Astrocyte of the spinal cord (primary cell): ENCODE data around the gene CGB2.
A peak's percentile ranks its signal among the peaks of the same experiment; 100 is the strongest.
"Not testable (repeated sequence)": the region's sequence is repeated elsewhere in the genome, so short reads cannot be mapped to it uniquely, and the experiment has no call there.

ENCODE experiments used
- DNase-seq: peaks from one replicate; pipeline ENCODE4 v3.0.0; 2011; ENCODE audit warnings: low read depth, low spot score
- H3K4me3 ChIP-seq: 2 replicates; pipeline ENCODE4 v1.5.1; 2011; ENCODE audit warnings: low read depth, mild to moderate bottlenecking, low read length, moderate library complexity
- CTCF ChIP-seq: IDR thresholded peaks from 2 replicates; pipeline ENCODE4 v1.5.1; 2012; ENCODE audit warnings: low read depth, mild to moderate bottlenecking, low read length, inconsistent platforms
- in situ Hi-C: cut with HindIII; loops from 2 replicates; pipeline ENCODE4 v1.10.0; 2017; ENCODE audit warnings: low sequenced_read_pairs

Gene CGB2

GRCh38 chr19:49016067-49016839, 15.4 kb upstream of the CGB2 start:
- no peak for DNase-seq
- no peak overlapping the region for H3K4me3 ChIP-seq
- in situ Hi-C loops, result no loop called here
- TF ChIP-seq CTCF, result no peak

- H3K4me3 ChIP-seq, result peak within 1 kb of the TSS; percentile 24
- no peak for DNase-seq
- no peak for TF ChIP-seq CTCF
- in situ Hi-C loops, result no loop called here
Observed at GRCh38 chr19:49017041-49017665, 14.5 kb upstream of the CGB2 start, which contains the start of gene LHB. LHB (minus strand) TSS chr19:49017091; CDS start chr19:49017081, 10 bp downstream.

GRCh38 chr19:49017666-49018351, 13.9 kb upstream of the CGB2 start:
- peak overlapping the region; percentile 24 for H3K4me3 ChIP-seq
- DNase-seq, result peak; percentile 57
- in situ Hi-C loops, result no loop called here
- peak; percentile 60 for TF ChIP-seq CTCF

GRCh38 chr19:49018388-49019241, 13.1 kb upstream of the CGB2 start:
- DNase-seq, in situ Hi-C loops: not testable (repeated sequence)
- peak overlapping the region; percentile 24 for H3K4me3 ChIP-seq

GRCh38 chr19:49019242-49019932, 12.3 kb upstream of the CGB2 start:
- no peak for TF ChIP-seq CTCF
- H3K4me3 ChIP-seq, result no peak overlapping the region
- in situ Hi-C loops, result no loop called here
- DNase-seq, result no peak

- no peak for TF ChIP-seq CTCF
- DNase-seq, result no peak
- in situ Hi-C loops, result no loop called here
- H3K4me3 ChIP-seq, result no peak overlapping the region
Observed at GRCh38 chr19:49020342-49020741, 11.3 kb upstream of the CGB2 start.
